CD4-positive, alpha-beta T cell (primary cell): Measurements from ENCODE around the gene PDE8B. TPM values are rescaled to one million over a fixed set of nuclear protein-coding genes. Genes with fewer than 3 reads are reported as not detected.

ENCODE experiments used
- total RNA-seq, 174 experiments: library from RNA in 2 of 174; stranded (reverse) in 2 of 174; gene quantifications; one replicate each; pipeline ENCODE4 v1.2.3 and lab custom pipeline; 2021 to 2026

Gene PDE8B
- total RNA-seq, 2 experiments from 2014 or later: 0.22 to 0.27 TPM

Other genes with a start within 250 kb of the PDE8B start
- gene AGGF1, start 180.3 kb upstream of the PDE8B start, total RNA-seq: 10 to 100 TPM; 15.5 to 15.7 TPM
- gene ZBED3, start 123.4 kb upstream of the PDE8B start, total RNA-seq: 1 to 10 TPM; 3.0 to 3.7 TPM